SU-DHL-6 (cell line): ENCODE measurements around the gene MID2.

ENCODE experiments used
- H2AFZ ChIP-seq: fragments of 200-600 bp; sonication (generic); 2 replicates; pipeline ENCODE4 v1.6.1; 2014; ENCODE audit warnings: low read depth, mild to moderate bottlenecking, moderate library complexity, mixed read lengths, antibody characterized with exemption, low read length; ENCODE audit not compliant: severe bottlenecking
- H3F3A ChIP-seq: fragments of 200-600 bp; shearing (Covaris generic); 2 replicates; pipeline ENCODE4 v1.6.0; 2016; ENCODE audit warnings: antibody characterized with exemption, mild to moderate bottlenecking; ENCODE audit not compliant: insufficient read depth
- H3K27ac ChIP-seq: fragments of 200-600 bp; sonication (generic); 2 replicates; pipeline ENCODE4 v1.5.1; 2016; ENCODE audit warnings: low read depth, mild to moderate bottlenecking, low read length, moderate library complexity, mixed read lengths
- H3K27me3 ChIP-seq: fragments of 200-600 bp; sonication (generic), shearing (Covaris generic); 2 replicates; pipeline ENCODE4 v1.6.0; 2014; ENCODE audit warnings: mild to moderate bottlenecking, low read length
- H3K36me3 ChIP-seq: fragments of 200-600 bp; sonication (generic); 2 replicates; pipeline ENCODE4 v1.6.1; 2014; ENCODE audit warnings: mild to moderate bottlenecking, low read length, mixed read lengths
- H3K4me2 ChIP-seq: fragments of 300-600, 200-600 bp; shearing (Covaris generic), sonication (generic); 2 replicates; pipeline ENCODE4 v1.6.0; 2014; ENCODE audit warnings: low read length, low read depth, mild to moderate bottlenecking; ENCODE audit not compliant: poor library complexity, severe bottlenecking
- H3K4me3 ChIP-seq: fragments of 200-600 bp; sonication (generic); 2 replicates; pipeline ENCODE4 v1.5.1; 2014; ENCODE audit warnings: antibody characterized with exemption, low read length, mild to moderate bottlenecking, mixed read lengths; ENCODE audit not compliant: insufficient read depth, poor library complexity, severe bottlenecking
- H3K79me2 ChIP-seq: fragments of 200-600 bp; sonication (generic); 2 replicates; pipeline ENCODE4 v1.6.1; 2014; ENCODE audit warnings: mild to moderate bottlenecking, low read length, moderate library complexity; ENCODE audit not compliant: insufficient read depth
- H3K9ac ChIP-seq: fragments of 200-600 bp; sonication (generic); 2 replicates; pipeline ENCODE4 v1.7.0; 2014; ENCODE audit warnings: mild to moderate bottlenecking, low read length
- H3K9me2 ChIP-seq: fragments of 200-600 bp; sonication (generic); replicated peaks from 2 replicates; pipeline ENCODE4 v1.6.1; 2014; ENCODE audit warnings: low read length; ENCODE audit not compliant: insufficient read depth
- H3K9me3 ChIP-seq: fragments of 200-600 bp; sonication (generic); 2 replicates; pipeline ENCODE4 v1.6.1; 2014; ENCODE audit warnings: low read length, mixed read lengths; ENCODE audit not compliant: insufficient read depth
- H4K20me1 ChIP-seq: fragments of 200-600 bp; sonication (generic); 2 replicates; pipeline ENCODE4 v1.6.1; 2014; ENCODE audit warnings: low read depth, mild to moderate bottlenecking, antibody characterized with exemption, low read length, moderate library complexity, mixed read lengths
- EZH2phosphoT487 ChIP-seq: fragments of 200-600 bp; sonication (generic), shearing (Covaris generic); conservative IDR thresholded peaks from 2 replicates; pipeline ENCODE4 v1.6.1; 2018; ENCODE audit warnings: mild to moderate bottlenecking, antibody characterized with exemption, low read length, moderate library complexity, mixed read lengths
- TF ChIP-seq, protein P1 (sequence below): fragments of 200-600 bp; sonication (generic); IDR thresholded peaks from one replicate; pipeline ENCODE4 v1.5.1; 2017; ENCODE audit warnings: antibody characterized with exemption, mild to moderate bottlenecking, low read length, moderate library complexity; ENCODE audit not compliant: insufficient read depth, poor library complexity, severe bottlenecking

Gene MID2

DNA sequence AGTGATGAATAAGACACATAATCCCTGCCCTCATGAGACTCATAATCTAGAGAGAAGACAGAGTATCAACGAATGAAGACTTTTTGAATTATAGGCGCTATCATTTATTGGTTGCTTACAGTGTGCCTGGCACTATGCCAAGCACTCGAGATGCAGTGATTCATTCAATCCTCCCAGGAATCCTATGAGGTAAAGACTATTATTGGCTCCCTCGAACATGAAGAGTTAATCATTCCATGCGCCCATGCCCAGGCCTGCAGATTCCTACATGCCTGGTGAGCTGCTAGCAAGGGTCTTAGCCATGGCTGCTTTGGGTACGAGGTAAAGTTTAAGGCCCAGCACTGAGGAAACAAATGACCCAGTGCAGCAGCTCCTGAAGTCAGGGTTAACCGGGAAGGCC is 109.5 kb downstream of the MID2 start:
- Histone ChIP-seq H3K4me2 (no peak overlapping the region), H3K9ac (no peak overlapping the region), H3K27ac (no peak overlapping the region), H3K9me2 (no peaks in the 10 kb centered on the region), H3F3A (no peaks in the 10 kb centered on the region), H3K27me3 (no peaks in the 10 kb centered on the region), H2AFZ (no peak overlapping the region), H3K9me3 (no peaks in the 10 kb centered on the region), H3K79me2 (no peaks in the 10 kb centered on the region), H4K20me1 (no peaks in the 10 kb centered on the region), H3K4me3 (no peak overlapping the region), H3K36me3 (no peaks in the 10 kb centered on the region)
- TF ChIP-seq, protein P1, sequence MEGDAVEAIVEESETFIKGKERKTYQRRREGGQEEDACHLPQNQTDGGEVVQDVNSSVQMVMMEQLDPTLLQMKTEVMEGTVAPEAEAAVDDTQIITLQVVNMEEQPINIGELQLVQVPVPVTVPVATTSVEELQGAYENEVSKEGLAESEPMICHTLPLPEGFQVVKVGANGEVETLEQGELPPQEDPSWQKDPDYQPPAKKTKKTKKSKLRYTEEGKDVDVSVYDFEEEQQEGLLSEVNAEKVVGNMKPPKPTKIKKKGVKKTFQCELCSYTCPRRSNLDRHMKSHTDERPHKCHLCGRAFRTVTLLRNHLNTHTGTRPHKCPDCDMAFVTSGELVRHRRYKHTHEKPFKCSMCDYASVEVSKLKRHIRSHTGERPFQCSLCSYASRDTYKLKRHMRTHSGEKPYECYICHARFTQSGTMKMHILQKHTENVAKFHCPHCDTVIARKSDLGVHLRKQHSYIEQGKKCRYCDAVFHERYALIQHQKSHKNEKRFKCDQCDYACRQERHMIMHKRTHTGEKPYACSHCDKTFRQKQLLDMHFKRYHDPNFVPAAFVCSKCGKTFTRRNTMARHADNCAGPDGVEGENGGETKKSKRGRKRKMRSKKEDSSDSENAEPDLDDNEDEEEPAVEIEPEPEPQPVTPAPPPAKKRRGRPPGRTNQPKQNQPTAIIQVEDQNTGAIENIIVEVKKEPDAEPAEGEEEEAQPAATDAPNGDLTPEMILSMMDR: no peak
- TF ChIP-seq EZH2phosphoT487: no peak

DNA sequence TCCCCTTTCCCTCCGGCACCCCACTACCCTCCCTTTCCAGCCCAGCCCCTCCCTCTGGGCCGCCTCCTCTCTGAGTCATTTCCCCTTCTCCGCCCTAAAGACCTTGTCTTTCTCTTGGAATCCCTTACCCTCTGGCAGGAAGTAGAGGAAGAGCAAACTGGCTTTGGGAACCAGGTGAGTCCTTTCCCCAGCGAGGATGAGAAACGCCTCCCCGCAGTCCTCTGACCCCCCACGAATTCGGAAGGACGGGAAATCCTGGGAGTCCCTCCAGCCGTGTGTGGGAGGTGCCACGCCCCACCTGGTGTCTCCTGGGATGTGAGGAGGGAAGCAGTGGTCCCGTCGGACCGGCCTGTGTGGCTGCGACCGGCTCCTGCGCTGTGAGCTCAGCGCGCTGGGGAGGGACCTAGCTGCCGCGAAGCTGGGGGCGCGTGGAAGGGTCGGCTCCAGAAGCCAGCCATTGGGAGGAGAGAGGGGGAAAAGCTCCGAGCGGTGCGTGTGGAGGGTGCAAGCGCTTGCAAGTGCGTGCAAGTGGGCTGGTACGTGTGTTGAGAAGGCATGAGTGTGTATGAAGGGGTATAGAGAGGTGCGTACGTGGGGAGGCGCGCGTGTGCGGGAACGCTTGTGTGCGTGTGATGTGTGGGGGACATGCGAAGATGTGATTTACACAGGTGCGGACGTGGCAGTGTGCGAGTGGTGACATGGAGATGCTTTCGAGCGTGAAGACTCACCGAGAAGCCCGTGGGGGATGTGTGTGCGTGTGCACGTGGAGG is 110.2 kb downstream of the MID2 start:
- TF ChIP-seq EZH2phosphoT487: no peak
- TF ChIP-seq, protein P1: no peak
- no peaks in the 10 kb centered on the region for H3K9me3 ChIP-seq
- H2AFZ ChIP-seq: no peak overlapping the region
- H3K27ac ChIP-seq: no peak overlapping the region
- H3K4me2 ChIP-seq: no peak overlapping the region
- no peak overlapping the region for H3K9ac ChIP-seq
- no peaks in the 10 kb centered on the region for H3K36me3 ChIP-seq
- no peaks in the 10 kb centered on the region for H3F3A ChIP-seq
- H3K9me2 ChIP-seq: no peaks in the 10 kb centered on the region
- no peak overlapping the region for H3K4me3 ChIP-seq
- H4K20me1 ChIP-seq: no peaks in the 10 kb centered on the region
- H3K27me3 ChIP-seq: no peaks in the 10 kb centered on the region
- H3K79me2 ChIP-seq: no peaks in the 10 kb centered on the region

DNA sequence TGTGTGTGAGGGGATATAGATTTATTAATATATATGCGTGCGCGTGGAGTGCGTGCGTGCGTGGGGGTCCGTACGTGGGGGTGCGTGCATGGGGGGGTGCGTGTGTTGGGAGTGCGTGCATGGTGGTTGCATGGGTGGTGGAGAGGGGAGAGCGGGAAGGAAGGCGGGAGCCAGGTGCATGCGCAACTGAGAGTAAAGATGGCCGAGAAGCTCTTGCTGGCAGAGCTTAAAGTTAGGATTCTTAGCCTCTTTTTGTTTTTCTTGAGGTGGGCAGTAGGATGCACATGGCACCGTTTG is 110.7 kb downstream of the MID2 start:
- H3K9me3 ChIP-seq: no peaks in the 10 kb centered on the region
- no peaks in the 10 kb centered on the region for H4K20me1 ChIP-seq
- H3K36me3 ChIP-seq: no peaks in the 10 kb centered on the region
- H3K9me2 ChIP-seq: no peaks in the 10 kb centered on the region
- H3K79me2 ChIP-seq: no peaks in the 10 kb centered on the region
- no peak overlapping the region for H3K27ac ChIP-seq
- H3K4me2 ChIP-seq: no peak overlapping the region
- H3F3A ChIP-seq: no peaks in the 10 kb centered on the region
- no peaks in the 10 kb centered on the region for H3K27me3 ChIP-seq
- no peak overlapping the region for H3K4me3 ChIP-seq
- H3K9ac ChIP-seq: no peak overlapping the region
- TF ChIP-seq, protein P1: no peak
- no peak for TF ChIP-seq EZH2phosphoT487
- H2AFZ ChIP-seq: no peak overlapping the region
